GM19238 (cell line): ENCODE measurements around the gene CMA1.
A peak's percentile ranks its signal among the peaks of the same experiment; 100 is the strongest.
"Not testable (repeated sequence)": the region's sequence is repeated elsewhere in the genome, so short reads cannot be mapped to it uniquely, and the experiment has no call there.

Source experiments
- DNase-seq: peaks from one replicate; pipeline ENCODE4 v3.0.0; 2011; ENCODE audit warnings: low spot score; ENCODE audit not compliant: insufficient read length

The CMA1 gene, protein sequence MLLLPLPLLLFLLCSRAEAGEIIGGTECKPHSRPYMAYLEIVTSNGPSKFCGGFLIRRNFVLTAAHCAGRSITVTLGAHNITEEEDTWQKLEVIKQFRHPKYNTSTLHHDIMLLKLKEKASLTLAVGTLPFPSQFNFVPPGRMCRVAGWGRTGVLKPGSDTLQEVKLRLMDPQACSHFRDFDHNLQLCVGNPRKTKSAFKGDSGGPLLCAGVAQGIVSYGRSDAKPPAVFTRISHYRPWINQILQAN

DNA sequence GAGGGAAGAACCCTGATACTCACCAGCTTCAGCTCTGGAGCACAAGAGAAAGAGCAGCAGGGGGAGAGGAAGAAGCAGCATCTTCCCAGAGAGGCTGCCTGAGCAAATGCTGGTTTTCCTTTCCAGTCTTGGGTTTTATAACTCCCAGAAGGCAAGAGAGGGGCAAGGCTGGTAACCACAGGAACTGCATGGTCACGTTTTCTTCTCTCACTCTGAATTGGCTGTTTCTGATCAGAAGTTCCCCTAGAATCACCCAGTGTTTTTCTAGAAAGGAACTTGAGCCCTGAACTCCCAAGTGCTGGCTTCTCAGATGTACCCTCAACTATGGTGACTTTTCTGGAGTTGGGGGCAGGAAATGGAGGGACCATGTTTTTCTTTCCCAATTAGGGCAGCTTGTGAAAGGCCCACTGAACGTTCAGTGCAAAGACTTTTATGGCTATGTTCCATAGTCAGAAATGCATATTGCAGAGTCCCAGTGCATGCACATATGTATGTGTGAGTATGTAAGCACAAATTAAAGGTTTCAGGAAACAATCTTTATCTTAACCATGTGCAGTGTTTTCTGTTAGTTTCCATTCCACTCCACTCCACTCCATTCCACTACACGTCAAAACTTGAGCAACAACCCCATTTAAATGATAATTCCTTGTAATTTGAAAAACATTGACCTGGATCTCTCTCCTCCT is at the start of gene CMA1:
Gene CMA1 (minus strand): TSS at position 111 of the 686 bp plus-strand sequence. CDS start 30 bp downstream, at position 81.
- no peak for DNase-seq

DNA sequence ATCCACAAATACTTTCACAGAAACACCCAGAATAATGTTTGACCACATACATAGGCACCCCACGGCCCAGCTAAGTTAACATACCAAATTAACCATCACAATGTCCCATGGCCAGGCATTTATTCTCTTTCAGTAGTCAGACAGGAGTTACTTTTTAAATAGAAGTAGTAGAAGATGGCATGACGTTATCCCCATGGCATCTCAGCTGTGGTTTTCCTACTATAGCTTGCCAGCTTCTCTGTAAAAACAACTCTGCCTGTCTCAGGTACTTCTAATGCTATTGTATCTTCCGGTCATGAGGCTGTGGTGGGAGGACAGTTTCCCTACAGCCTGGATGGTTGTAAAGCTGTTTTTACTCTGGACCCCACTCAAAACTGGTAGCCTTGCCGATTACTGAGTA is 48.7 kb upstream of the CMA1 start:
- no peak for DNase-seq

DNA sequence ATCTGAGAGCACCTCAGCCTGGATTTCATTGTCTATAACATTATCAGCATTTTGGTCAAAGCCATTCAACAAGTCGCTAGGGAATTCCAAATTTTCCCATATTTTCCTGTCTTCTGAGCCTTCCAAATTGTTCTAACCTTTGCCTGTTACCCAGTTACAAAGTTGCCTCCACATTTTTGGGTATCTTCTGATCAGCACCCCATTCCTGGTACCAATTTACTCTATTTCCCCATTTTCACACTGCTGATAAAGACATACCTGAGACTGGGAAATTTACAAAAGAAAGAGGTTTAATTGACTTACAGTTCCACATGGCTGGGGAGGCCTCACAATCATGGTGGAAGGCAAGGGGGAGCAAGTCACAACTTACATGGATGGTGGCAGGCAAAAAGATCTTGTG is 41.0 kb upstream of the CMA1 start:
- not testable (repeated sequence) for DNase-seq

DNA sequence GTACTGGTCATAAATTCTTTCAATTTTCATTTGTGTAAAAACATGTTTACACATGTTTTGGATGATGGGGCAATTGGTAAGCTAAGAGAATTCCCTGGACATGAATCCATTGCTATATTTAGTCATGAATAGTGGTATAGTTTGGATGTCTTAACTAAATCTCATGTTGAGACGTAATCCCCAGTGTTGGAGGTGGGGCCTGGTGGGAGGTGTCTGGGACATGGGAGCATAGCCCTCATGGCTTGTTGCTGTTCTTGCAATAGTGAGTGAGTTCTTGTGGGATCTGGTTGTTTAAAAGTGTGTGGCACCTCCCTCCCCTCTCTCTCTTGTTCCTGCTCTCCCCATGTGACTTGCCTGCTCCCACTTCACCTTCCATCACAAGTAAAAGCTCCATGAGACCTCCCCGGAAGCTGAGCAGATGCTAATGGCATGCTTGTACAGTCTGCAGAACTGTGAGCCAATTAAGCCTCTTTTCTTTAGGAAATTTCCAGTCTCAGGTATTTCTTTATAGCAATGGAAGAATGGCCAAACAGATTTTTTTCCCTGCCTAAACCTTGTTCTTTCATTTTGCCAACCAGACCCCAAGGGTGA is 34.4 kb upstream of the CMA1 start:
- DNase-seq = no peak

DNA sequence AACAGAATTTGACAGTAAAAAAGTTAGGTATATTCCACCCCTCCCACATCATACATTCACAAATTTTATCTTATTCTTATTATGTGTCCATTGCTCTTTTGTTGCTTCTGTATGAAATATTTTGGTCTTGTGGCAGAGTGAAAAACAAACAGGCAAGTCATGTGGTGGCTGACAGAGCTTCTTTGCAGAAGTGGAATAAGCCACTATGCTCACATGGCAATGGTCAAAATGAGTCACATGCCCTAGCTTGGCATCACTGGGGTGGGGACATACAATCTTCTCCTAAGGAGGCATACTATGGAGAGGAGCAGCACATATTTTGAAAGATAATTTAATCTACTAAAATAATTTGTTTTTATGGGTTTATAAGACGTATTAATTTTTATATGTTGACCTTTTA is 27.7 kb upstream of the CMA1 start:
- no peak for DNase-seq

DNA sequence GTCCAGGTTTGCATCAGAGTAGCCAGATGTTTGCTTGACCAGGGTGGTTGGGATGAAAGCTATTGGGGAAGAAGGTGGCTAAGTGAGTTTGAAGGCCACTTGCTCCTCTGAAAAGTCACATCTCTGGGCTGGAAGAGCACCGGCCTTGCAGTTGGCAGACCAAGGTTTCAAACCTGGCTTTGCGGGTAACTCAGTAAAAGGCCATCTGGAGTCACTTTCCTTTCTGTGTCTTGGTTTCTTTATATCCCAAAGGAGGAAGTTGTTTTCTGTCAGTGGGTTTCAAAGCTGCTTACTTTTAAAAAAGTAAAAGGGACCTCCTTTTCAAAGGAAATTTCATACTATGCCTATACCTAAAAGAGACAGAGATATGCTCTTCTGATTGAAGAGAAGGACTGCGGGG is 26.2 kb upstream of the CMA1 start:
- no peak for DNase-seq

DNA sequence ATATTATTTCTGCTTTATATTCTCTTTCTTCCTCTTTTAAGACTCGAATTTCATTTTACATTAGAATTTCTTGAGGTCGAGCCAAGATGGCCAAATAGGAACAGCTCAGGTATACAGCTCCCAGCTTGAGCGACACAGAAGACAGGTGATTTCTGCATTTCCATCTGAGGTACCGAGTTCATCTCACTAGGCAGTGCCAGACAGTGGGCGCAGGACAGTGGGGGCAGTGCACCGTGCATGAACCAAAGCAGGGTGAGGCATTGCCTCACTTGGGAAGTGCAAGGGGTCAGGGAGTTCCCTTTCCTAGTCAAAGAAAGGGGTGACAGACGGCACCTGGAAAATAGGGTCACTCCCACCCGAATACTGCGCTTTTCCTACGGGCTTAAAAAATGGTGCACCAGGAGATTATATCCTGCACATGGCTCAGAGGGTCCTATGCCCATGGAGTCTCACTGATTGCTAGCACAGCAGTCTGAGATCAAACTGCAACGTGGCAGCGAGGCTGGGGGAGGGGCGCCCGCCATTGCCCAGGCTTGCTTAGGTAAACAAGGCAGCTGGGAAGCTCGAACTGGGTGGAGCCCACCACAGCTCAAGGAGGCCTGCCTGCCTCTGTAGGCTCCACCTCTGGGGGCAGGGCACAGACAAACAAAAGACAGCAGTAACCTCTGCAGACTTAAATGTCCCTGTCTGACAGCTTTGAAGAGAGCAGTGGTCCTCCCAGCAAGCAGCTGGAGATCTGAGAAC is 18.0 kb upstream of the CMA1 start:
- DNase-seq = not testable (repeated sequence)

DNA sequence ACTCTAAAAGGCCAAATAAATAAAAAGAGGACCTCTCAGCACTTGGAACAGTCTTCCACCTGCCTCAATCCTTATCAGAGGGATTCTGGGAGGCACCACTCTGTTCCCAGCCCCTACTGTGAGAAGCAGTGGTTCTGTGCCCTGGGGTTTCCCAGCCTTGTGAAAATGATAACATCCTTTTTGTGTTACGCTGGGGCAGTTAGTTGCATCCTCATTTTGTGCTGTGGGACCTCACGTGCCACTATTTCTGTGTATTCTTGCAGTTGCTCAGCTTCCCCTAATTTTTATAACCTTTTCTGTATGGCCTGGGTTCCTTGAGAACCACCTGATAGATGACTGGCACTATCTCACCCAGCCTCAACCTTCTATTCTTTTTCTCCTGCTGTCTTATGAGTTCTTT is 10.8 kb upstream of the CMA1 start:
- no peak for DNase-seq

DNA sequence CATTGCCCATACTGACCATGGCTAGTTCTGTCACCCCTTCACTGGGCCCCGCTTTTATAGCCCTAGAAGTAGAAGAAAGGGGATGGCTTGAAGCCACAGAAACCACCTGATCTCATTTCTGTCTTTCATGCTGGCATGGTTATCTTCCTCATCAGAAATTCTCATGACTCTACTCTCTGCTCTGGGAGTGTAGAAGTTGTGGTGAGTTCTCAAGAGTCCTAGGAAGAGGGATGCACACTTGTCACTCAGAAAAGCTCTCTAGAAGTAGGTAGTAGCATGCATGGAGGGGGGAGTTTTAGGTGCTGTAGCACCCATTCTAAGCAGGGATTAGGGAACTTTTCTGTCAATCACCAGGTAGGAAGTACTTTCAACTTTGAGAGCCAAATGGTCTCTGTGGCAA is 6.1 kb upstream of the CMA1 start:
- no peak for DNase-seq

DNA sequence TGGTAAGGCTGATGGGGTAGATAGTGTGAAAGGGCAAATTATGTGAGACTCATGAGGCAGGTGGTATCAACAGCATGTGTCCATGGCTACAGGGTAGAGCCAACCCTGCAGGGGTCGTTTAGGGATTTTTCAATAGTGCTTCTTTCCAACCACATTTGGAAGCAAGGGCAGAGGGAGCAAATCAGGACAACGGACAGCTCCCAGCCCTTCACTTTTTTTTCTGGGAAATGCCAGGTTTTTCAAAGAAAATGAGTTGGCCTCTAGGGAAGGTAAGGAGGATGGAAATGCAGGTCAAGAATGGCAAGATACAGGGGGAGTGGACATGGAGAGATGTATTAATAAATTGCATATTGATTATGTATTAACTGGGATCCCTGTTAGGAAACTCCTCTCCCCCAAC is 4.9 kb upstream of the CMA1 start:
- DNase-seq = no peak

DNA sequence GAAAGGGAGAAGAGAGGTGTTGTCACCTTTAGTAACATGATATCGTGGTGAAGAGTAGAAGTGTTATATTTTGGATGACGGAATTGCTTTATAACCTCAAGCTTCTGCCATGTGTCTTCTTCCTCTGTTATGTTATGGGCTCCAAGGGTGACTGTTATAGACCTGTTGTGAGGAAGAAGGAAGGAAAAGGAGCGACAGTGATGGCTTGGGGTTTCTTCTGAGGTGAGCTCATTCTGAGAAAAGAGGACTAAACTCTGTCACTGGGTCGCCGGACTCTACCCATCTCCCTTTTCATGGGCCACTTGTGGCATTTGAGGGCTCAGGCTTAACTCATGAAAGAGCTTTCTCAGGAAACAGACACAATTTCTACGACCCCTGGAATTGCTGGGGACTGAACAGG is 1.6 kb downstream of the CMA1 start:
- DNase-seq = no peak

DNA sequence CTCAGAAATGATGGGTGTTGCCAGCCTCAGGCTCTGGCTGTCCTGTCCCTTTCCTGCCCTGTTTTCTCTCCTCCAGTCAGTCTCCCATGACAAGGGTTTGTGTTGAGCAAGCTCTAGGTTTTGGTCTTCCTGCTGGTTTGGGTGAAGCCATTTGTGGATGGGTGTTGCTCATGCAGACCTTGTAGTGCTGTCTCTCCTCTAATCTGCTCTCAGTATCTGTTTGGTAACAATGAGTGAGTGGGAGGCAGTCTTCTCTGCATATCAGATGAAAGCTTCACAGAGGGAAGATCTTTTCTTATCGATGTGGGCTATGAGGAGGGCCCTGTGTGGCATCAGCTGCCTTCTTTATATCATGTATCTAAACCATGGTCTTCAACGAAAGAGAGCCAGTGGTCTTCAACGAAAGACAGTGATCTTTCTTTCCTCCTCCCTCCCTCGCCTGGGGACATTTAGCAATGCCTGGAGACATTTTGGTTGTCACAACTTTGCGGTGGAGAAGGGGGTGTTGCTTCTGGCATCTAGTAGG is 3.6 kb downstream of the CMA1 start:
- DNase-seq = no peak

DNA sequence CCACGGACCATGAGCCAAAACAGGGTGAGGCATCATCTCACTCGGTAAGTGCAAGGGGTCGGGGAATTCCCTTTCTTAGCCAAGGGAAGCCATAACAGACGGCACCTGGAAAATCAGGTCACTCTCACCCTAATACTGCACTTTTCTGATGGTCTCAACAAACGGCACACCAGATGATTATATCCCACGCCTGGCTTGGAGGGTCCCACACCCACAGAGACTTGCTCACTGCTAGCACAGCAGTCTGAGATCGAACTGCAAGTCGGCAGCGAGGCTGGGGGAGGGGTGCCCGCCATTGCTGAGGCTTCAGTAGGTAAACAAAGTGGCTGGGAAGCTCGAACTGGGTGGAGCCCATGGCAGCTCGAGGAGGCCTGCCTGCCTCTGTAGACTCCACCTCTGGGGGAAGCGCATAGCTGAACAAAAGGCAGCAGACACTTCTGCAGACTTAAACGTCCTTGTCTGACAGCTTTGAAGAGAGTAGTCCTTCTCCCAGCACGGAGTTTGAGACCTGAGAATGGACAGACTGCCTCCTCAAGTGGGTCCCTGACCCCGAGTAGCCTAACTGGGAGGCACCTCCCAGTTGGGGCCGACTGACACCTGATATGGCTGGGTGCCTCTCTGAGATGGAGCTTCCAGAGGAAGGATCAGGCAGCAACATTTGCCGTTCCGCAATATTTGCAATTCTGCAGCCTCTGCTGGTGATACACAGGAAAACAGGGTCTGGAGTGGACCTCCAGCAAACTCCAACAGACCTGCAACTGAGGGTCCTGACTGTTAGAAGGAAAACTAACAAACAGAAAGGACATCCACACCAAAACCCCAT is 16.3 kb downstream of the CMA1 start:
- not testable (repeated sequence) for DNase-seq

DNA sequence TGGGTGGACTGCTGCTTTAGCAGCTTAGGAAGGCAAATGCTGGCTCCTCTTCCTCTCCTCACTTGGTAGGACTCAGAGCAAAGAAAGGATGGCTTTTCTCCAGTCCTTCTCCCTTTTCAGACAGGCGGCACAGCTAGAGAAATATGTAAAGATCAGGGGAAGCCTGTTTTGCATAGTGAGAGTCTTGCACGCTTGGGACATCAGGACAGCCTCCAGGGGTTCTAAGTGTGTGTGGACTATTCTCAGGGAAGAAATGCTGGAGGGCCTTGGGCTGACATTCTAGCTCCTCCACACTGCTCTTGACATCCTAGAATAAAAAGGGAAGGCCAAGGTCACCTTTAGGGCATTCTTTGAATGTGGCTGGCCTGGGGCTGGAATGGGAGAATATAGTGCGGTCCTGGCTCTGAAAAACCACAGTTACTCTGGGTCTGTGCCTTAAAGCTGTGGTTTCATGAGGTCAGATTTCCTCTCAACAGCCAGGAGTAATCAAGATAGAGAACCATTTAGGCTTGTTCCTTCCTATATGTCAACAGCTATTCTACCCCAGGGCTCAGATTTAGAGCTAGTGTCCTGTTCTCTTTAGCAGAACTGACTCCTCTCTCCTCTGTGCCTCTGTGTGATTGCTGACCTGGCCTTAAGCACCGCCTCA is 24.3 kb downstream of the CMA1 start:
- no peak for DNase-seq

DNA sequence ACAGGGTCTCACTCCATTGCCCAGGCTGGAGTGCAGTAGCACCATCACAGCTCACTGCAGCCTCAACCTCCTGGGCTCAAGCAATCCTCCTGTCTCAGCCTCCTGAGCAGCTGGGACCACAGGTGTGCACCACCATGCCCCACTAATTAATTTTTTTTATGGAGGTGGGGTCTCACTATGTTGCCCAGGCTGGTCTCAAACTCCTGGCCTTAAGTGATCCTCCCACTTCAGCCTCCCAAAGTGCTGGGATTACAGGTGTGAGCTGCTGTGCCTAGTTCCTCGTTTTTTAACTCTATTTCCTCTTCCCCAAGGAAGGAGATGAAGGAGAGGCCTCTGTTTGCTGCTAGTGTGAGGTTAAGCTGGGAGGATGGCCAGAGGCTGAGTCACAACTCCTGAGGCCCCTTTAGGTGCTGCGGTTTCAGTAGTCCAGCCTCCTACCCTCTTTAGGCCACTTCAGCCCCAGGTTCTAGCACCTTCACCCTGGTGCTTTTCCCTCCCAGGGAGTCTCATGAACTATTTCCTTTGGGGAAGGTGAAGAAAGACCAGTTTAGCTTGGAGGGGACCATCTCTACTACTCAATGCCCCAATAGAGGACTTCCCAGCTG is 25.3 kb downstream of the CMA1 start:
- DNase-seq = not testable (repeated sequence)

DNA sequence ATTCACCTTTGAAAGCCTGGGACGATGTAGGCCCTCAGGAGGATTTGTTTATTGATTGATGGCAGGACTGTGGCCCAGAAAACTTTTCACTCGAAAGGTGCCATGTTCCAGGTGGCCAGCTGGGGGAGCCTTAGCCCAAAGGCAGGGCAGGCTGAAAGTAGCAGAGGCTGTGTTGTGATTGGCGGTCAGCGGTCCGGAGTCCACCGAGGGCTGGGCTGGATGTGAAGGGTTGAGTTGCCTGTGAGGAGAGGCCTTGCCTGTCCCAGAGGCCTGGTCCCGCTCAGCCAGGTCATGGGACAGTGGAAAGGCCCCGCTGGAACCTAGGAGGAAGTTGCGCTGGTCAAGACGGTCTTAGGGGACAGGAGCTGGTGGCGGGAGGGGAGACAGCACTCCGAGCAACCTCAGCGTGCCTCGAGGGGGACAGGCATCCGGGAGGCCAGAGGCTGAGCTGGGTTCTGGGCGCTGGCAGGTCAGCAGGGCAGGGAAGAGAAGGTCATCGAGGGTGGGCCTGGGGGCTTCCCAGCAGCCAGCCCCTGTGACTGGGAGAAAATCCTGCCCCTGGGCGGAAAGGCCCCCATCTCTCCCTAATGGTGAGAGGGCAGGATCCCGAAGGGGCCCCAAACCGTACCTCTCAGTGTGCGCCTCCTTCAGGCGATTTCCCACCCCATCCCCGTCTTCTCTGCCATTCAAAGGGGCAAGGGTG is 26.3 kb downstream of the CMA1 start:
- DNase-seq = peak; percentile 53

DNA sequence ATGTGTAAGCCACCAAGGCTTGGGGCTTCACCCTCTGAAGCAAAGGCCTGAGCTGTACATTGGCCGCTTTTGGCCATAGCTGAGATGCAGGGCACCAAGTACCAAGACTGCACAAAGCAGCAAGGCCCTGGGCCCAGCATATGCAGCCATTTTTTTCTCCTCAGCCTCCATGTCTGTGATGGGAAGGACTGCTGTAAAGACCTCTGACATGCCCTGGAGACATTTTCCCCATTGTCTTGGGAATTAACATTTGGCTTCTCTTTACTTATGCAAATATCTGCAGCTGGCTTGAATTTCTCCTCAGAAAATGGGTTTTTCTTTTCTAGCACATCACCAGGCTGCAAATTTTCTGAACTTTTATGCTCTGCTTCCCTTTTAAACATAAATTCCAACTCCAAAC is 28.1 kb downstream of the CMA1 start:
- DNase-seq = not testable (repeated sequence)

DNA sequence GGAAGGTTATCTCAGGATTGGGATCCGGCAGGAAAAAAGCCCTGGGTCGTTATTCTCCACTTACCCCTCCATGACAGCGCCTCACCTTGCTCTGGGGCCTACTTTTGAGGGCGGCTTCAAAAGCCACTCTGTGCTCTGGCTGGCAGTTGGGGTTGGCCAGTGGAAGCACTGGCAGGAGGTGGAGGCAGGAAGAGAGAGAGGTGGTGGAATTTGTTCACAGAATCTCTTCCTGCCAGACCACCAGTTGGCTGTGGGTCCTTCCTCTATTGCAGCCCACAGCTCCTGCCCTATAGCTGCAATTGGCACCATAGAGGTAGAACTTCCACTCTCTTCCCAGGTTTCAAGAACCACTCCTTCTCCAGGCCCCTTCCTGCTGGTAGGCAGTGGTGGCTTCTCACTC is 32.8 kb downstream of the CMA1 start:
- no peak for DNase-seq

DNA sequence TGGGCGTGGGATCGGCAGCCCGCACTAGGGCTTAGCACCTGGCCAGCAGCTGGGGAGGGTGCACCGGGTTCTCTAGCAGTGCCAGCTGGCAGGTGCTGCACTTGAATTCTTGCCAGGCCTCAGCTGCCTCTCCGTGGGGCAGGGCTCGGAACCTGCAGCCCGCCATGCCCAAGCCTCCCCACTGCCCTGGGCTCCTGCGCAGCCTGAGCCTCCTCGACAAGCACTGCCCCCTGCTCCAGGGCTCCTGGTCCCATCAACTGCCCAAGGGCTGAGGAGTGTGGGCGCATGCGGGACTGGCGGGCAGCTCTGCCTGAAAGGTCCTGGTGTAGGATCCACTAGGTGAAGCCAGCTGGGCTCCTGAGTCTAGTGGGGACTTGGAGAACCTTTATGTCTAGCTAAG is 34.9 kb downstream of the CMA1 start:
- no peak for DNase-seq
